ENCODE data around the gene ERVV-1. TPM values are rescaled to one million over a fixed set of nuclear protein-coding genes. Genes with fewer than 3 reads are reported as not detected.

Gene ERVV-1
- total and polyA plus RNA-seq, 7 donors, result 0.27 TPM; not detected in 6

GRCh38 chr19:52993342-52994178 lies 20.2 kb upstream of the ERVV-1 start:
- intact Hi-C loops (cut with DNase I), result loop anchor here (2.0 to 10.0 kb wide), 4 partner anchors 31 to 141 kb away; partner anchors contain the start of genes ZNF160, ZNF415, ZNF468 and ZNF816
- TF ChIP-seq EP300 (IDR thresholded peaks at IDR 0.05) (no peak), POLR2AphosphoS5 (IDR thresholded peaks at IDR 0.05) (peak; percentile 41 to 63 (median 58))
- TF ChIP-seq, protein P1, sequence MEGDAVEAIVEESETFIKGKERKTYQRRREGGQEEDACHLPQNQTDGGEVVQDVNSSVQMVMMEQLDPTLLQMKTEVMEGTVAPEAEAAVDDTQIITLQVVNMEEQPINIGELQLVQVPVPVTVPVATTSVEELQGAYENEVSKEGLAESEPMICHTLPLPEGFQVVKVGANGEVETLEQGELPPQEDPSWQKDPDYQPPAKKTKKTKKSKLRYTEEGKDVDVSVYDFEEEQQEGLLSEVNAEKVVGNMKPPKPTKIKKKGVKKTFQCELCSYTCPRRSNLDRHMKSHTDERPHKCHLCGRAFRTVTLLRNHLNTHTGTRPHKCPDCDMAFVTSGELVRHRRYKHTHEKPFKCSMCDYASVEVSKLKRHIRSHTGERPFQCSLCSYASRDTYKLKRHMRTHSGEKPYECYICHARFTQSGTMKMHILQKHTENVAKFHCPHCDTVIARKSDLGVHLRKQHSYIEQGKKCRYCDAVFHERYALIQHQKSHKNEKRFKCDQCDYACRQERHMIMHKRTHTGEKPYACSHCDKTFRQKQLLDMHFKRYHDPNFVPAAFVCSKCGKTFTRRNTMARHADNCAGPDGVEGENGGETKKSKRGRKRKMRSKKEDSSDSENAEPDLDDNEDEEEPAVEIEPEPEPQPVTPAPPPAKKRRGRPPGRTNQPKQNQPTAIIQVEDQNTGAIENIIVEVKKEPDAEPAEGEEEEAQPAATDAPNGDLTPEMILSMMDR (IDR thresholded peaks at IDR 0.05), result peak in 3 of 4 experiments; percentile 25 to 81 (median 59)
- Histone ChIP-seq H3K4me3 (peak overlapping the region; percentile 44 to 52 (median 48)), H3K36me3 (peaks cover 0 to 1% (median 0%) of the 10 kb centered on the region in 4 donors), H3K4me1 (peaks cover 0 to 25% (median 18%) of the 10 kb centered on the region in 4 donors), H3K27ac (peak overlapping the region; percentile 68 to 87 (median 80)), H3K27me3 (no peaks in the 10 kb centered on the region), H3K9me3 (no peaks in the 10 kb centered on the region)
- 1 to 3% methylated on average over 50 of the region's 50 CpGs for WGBS, 2 donors
- peak; percentile 88 for DNase-seq

DNA sequence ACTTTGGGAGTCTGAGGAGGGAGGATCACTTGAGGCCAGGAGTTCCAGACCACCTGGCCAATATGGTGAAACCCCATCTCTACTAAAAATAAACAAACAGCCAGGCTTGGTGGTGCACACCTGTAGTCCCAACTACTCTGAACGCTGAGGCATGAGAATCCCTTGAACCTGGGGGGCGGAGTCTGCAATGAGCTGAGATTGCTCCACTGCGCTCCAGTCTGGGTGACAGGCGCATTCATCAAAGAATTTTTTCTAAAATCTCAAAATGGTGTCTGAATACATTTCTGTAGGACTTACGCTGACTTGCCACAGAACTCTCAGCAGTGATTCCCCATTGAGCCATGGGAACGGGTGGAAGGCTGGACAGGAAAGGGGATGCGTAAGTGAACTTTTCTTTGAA lies 18.0 kb upstream of the ERVV-1 start:
- Histone ChIP-seq H3K4me1 (peaks cover 0 to 25% (median 18%) of the 10 kb centered on the region in 4 donors), H3K36me3 (no peaks in the 10 kb centered on the region), H3K4me3 (no peak overlapping the region), H3K27ac (no peak overlapping the region), H3K27me3 (no peaks in the 10 kb centered on the region), H3K9me3 (no peaks in the 10 kb centered on the region)
- 92 to 94% methylated on average over 7 of the region's 7 CpGs for WGBS, 2 donors
- intact Hi-C loops (cut with DNase I), result loop anchor here (10.0 kb wide), 1 partner anchor 139 kb away; the partner anchor contains the start of gene ZNF415
- no peak for DNase-seq
- TF ChIP-seq POLR2A (IDR thresholded peaks at IDR 0.05), result no peak
- TF ChIP-seq, protein P1 (IDR thresholded peaks at IDR 0.05), result no peak
- no peak for TF ChIP-seq EP300 (IDR thresholded peaks at IDR 0.05)
- TF ChIP-seq POLR2AphosphoS5 (IDR thresholded peaks at IDR 0.05), result no peak

- H3K27me3 ChIP-seq, result no peaks in the 10 kb centered on the region
- TF ChIP-seq, protein P1 (IDR thresholded peaks at IDR 0.05), result no peak
- TF ChIP-seq POLR2A (IDR thresholded peaks at IDR 0.05) (no peak), POLR2AphosphoS5 (IDR thresholded peaks at IDR 0.05) (no peak), EP300 (IDR thresholded peaks at IDR 0.05) (no peak)
- H3K4me1 ChIP-seq, result peaks cover 0 to 9% (median 3%) of the 10 kb centered on the region in 4 donors
- intact Hi-C loops (cut with DNase I), result loop anchor here (10.0 kb wide), 1 partner anchor 137 kb away; the partner anchor contains the start of gene ZNF415
- H3K27ac ChIP-seq, result no peak overlapping the region
- 74 to 88% methylated on average over 9 of the region's 9 CpGs for WGBS, 2 donors
- DNase-seq, result no peak
- H3K4me3 ChIP-seq, result no peak overlapping the region
- no peaks in the 10 kb centered on the region for H3K36me3 ChIP-seq
- H3K9me3 ChIP-seq, result no peaks in the 10 kb centered on the region
Measured at GRCh38 chr19:52997975-52998374, 15.7 kb upstream of the ERVV-1 start.

DNA sequence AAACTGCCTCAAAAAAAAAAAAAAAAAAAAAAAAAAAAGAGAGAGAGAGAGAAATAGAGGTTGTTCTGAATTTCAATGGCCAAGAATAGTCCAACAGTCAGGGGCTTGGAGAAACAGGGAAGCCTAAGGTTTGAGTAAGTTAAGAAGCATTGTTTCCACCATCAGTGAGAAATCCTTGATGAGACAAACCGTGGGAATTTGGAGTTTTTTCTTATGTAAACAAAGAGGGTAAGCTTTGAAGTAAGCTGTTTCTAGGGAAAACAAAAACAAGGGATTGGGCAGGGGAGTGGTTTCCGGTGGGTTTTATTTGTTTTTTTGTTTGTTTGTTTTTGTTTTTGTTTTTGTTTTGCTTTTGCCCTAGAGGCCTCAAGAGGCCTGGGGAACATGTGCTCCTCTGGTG lies 11.2 kb upstream of the ERVV-1 start:
- H3K9me3 ChIP-seq, result no peaks in the 10 kb centered on the region
- 29% methylated on average over 2 of the region's 2 CpGs for WGBS, 2 donors
- intact Hi-C loops (cut with DNase I), result no loop called here

More for the DNA sequence above, 11.2 kb upstream of the ERVV-1 start:
- Histone ChIP-seq H3K36me3 (no peaks in the 10 kb centered on the region), H3K27ac (no peak overlapping the region), H3K4me1 (no peaks in the 10 kb centered on the region), H3K4me3 (no peak overlapping the region), H3K27me3 (no peaks in the 10 kb centered on the region)
- DNase-seq, result no peak
- TF ChIP-seq, protein P1 (IDR thresholded peaks at IDR 0.05), result no peak
- TF ChIP-seq POLR2A (IDR thresholded peaks at IDR 0.05) (no peak), POLR2AphosphoS5 (IDR thresholded peaks at IDR 0.05) (no peak), EP300 (IDR thresholded peaks at IDR 0.05) (no peak)
